A673 (cell line): ENCODE data around the gene NARF.

Source experiments
- EZH2 ChIP-seq: fragments of 200-600 bp; sonication (generic); IDR thresholded peaks from 2 replicates; pipeline ENCODE4 v1.6.1; 2017; ENCODE audit warnings: borderline replicate concordance, low read depth, mild to moderate bottlenecking, mixed read lengths, antibody characterized with exemption, low read length; ENCODE audit not compliant: poor library complexity, severe bottlenecking
- TF ChIP-seq, protein P1 (sequence below): fragments of 300-800, 200-600 bp; sonication (generic); conservative IDR thresholded peaks from 2 replicates; pipeline ENCODE4 v1.5.1; 2017; ENCODE audit warnings: low read depth, mild to moderate bottlenecking, antibody characterized with exemption, low read length, moderate library complexity, mixed read lengths

- TF ChIP-seq, protein P1, sequence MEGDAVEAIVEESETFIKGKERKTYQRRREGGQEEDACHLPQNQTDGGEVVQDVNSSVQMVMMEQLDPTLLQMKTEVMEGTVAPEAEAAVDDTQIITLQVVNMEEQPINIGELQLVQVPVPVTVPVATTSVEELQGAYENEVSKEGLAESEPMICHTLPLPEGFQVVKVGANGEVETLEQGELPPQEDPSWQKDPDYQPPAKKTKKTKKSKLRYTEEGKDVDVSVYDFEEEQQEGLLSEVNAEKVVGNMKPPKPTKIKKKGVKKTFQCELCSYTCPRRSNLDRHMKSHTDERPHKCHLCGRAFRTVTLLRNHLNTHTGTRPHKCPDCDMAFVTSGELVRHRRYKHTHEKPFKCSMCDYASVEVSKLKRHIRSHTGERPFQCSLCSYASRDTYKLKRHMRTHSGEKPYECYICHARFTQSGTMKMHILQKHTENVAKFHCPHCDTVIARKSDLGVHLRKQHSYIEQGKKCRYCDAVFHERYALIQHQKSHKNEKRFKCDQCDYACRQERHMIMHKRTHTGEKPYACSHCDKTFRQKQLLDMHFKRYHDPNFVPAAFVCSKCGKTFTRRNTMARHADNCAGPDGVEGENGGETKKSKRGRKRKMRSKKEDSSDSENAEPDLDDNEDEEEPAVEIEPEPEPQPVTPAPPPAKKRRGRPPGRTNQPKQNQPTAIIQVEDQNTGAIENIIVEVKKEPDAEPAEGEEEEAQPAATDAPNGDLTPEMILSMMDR = no peak
- no peak for TF ChIP-seq EZH2
Measured at GRCh38 chr17:82463925-82464566, 5.5 kb downstream of the NARF start.
